Measurements from ENCODE around the gene KCTD3.

- TF ChIP-seq CTCF (IDR thresholded peaks at IDR 0.05; ENCODE audit: low read length) (no peak), EZH2 (optimal IDR thresholded peaks at IDR 0.05; ENCODE audit: low read depth, low read length) (no peak)
Measured at GRCh38 chr1:215652371-215652770, 85.3 kb downstream of the KCTD3 start.

All from MM.1S (cell line).